Muscle of arm (tissue), 14 donors: ENCODE data around the gene WWP2. TPM values are rescaled to one million over a fixed set of nuclear protein-coding genes. Genes with fewer than 3 reads are reported as not detected.
"Not testable (repeated sequence)": the region's sequence is repeated elsewhere in the genome, so short reads cannot be mapped to it uniquely, and the experiment has no call there.

Experiments used
- DNase-seq: peaks from one replicate; pipeline ENCODE4 v3.0.0-alpha.2; 2013
- long read RNA-seq, 11 donors: transcript quantifications; one replicate each; lab custom pipeline, GENCODE V29; 2026
- polyA plus RNA-seq, 12 donors: library from polyadenylated mRNA; unstranded; fragments of 120-200 nt; gene quantifications; one replicate each; pipeline ENCODE4 v1.2.1, GENCODE V29; 2013; ENCODE audit not compliant: insufficient read length in 12 of 12

WWP2 gene
- polyA plus RNA-seq = 10 to 100 TPM in 11 of 12 donors, not detected in 1; 15.0 to 24.2 (median 15.9) TPM
- long read RNA-seq, donor 1, partial matches to known transcripts = 22 of 24 reads
- long read RNA-seq, donor 1, other reads (novel, unspliced or antisense) = 0 of 24 reads
- long read RNA-seq, donor 2, partial matches to known transcripts = 9 of 9 reads
- long read RNA-seq, donor 2, other reads (novel, unspliced or antisense) = 0 of 9 reads
- long read RNA-seq, donor 3 = 0 reads
- long read RNA-seq, donor 4, full-length matches to known transcripts = 2 of 2 reads
- long read RNA-seq, donor 4, partial matches to known transcripts = 0 of 2 reads
- long read RNA-seq, donor 4, other reads (novel, unspliced or antisense) = 0 of 2 reads
- long read RNA-seq, donor 5 = 0 reads
- long read RNA-seq, donor 6 = 0 reads
- long read RNA-seq, donor 7, partial matches to known transcripts = 0 of 1 reads
- long read RNA-seq, donor 7, other reads (novel, unspliced or antisense) = 0 of 1 reads
- long read RNA-seq, donor 8 = 0 reads
- long read RNA-seq, donor 9, partial matches to known transcripts = 0 of 1 reads
- long read RNA-seq, donor 9, other reads (novel, unspliced or antisense) = 0 of 1 reads
- long read RNA-seq, donor 10, partial matches to known transcripts = 0 of 1 reads
- long read RNA-seq, donor 10, other reads (novel, unspliced or antisense) = 0 of 1 reads
- long read RNA-seq, donor 11, partial matches to known transcripts = 0 of 1 reads
- long read RNA-seq, donor 11, other reads (novel, unspliced or antisense) = 0 of 1 reads

GRCh38 chr16:69761983-69762813, at the start of gene WWP2:
WWP2 (plus strand) TSS chr16:69762332; CDS start chr16:69787011, 24,679 bp downstream.
- DNase-seq = peak; percentile 72

DNA sequence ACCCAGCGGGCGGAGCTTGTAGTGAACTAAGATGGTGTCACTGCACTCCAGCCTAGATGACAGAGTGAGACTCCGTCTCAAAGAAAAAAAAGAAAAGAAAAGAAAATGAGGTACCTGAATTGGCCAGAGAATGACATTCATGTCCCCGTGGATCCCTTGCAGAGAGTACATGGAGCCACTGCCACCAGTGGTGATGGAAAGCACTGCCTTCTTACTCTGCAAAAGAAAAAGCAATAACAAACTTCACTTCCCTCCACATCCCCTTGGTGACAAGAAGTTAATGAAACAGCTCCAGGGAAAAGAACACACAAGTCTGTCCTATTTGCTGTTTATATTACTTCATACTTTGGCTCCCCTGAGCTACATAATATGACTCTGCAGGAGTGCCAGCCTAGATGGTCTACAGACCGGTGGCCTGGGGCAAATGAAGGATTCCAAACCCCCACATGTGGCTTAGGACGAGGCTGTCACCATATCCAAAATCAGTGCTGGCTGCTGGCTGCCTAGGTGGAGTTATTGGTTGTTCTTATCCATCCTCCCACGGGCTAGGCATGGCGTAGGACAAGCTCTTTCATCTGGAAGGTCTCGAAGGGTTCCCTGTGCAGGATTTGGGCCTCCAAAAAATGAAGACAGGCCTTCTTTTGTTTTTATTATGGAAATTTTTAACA, 49.1 kb upstream of the WWP2 start:
- no peak for DNase-seq

DNA sequence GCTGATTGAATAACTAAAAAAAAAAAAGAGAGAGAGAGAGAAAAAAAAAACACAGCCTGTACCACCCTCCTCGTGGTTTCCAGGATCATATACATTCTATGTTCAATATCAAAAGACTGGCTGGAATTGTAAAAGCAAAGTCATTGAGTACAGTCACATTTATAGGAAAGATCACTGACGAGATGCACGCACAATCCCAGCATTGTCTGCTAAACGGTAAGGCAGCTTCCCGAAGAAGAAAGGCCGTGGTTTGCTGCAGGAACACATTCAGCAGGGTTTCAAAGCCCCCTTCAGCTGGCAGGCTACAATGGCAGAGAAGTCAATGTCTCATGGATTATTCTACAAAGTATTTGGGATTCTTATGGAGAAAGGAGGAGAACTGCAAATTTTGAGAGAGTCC, 45.1 kb upstream of the WWP2 start:
- no peak for DNase-seq

- no peak for DNase-seq
Measured at GRCh38 chr16:69718111-69718764, 43.9 kb upstream of the WWP2 start.

DNA sequence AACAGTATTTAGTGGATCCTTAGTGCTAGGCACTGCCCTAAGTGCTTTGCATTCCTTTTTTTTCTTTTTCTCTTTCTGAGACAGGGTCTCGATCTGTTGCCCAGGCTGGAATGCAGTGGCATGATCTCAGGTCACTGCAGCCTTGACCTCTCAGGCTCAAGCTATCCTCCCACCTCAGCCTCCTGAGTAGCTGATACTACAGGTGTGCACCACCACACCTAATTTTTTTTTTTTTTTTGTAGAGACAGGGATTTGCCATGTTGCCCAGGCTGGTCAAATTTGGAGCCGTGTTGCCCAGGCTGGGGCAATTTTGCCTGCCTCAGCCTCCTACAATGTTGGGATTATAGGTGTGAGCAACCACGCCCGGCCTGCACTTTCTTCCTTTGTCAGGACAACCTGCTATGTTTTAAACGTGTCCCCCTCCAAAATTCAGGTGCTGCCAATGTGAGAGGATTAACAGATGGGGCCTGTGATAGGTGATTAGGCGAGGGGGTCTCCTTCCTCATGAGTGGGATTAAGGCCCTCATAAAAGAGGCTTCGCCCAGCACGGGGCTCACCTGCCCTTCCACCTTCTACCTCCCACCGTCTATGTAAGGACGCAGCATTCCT, 41.2 kb upstream of the WWP2 start:
- no peak for DNase-seq

GRCh38 chr16:69721441-69721957, 40.6 kb upstream of the WWP2 start:
- DNase-seq = no peak

- no peak for DNase-seq
Measured at GRCh38 chr16:69724414-69724873, 37.7 kb upstream of the WWP2 start.

DNA sequence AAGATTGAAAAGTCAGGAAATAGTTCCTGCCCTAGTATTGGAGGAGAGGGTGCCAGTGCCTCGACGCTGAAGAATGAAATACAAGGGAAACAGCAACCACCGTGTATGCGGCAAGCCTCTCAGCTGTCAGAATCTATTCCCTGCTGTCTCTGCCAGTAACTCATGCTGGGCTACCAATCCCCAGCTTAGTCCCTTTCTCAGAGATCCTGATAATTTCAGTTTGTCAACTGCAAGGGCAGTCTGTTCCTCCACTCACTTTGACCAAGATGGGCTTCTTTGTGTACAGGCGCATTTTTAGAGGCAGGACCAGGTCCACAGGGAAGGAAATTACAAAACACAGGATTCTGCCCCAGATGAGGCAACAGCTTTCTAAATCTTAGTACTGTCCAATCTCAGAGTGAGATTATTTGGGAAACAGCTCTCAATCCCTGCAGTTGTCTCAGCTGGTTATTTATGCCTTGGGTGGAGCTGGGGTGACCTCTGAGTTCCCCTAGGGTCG, 37.1 kb upstream of the WWP2 start:
- DNase-seq = no peak

GRCh38 chr16:69725480-69726312, 36.4 kb upstream of the WWP2 start:
- DNase-seq = no peak

DNA sequence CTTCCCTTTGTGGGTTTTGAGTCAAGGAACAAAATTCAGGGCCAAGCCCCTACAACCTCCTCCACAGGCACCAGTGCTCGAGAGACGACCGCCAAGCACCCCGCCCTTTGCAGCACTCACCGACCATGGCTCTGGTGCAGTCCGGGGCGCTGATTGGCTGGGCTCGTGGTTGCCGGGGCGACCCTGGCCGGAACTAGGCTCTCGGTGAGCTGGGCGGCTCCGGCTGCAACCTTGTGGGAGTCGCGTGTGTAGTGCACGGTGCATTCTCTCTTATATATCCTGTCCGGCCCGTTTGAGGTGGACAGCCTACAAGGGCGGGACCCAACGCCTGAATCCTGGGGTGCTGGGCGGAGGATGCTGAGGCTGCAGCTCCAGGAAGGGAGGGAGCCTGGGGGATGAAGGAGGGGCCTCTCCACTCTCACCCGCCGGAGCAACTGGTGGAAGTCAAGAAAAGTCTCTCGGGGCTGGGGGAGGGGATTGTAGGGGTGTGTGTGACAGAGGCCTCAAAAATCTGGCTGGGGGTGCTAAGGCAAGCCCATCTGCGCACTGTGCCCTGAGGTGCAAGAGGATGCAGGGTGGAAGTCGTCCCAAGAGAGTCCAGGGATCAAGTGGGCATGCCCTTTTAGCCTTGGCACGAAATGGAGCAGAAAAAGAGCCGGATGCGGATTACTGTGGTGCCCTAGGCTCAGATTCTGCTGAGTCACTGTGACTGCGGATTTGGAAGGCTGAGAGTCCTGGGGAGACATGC, 35.6 kb upstream of the WWP2 start, which contains the start of gene NQO1:
Gene NQO1, minus strand, starts transcription at position 248 of the 748 bp plus-strand sequence. Its CDS starts 121 bp downstream, at position 127.
- peak; percentile 78 for DNase-seq

GRCh38 chr16:69727916-69728270, 34.2 kb upstream of the WWP2 start:
- DNase-seq = no peak

DNA sequence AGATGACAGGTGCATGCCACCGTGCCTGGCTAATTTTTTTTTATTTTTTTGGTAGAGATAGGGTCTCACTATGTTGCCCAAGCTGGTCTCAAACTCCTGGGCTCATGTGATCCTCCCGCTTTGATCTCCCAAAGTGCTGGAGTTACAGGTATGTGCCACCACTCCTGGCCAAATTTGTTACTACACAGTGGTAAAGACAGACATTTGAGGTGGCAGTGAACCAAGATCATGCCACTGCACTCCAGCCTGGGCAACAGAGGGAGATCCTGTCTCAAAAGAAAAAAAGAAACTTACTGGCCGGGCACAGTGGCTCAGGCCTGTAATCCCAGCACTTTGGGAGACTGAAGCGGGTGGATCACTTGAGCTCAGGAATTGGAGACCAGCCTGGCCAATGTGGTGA, 33.1 kb upstream of the WWP2 start:
- DNase-seq = not testable (repeated sequence)

DNA sequence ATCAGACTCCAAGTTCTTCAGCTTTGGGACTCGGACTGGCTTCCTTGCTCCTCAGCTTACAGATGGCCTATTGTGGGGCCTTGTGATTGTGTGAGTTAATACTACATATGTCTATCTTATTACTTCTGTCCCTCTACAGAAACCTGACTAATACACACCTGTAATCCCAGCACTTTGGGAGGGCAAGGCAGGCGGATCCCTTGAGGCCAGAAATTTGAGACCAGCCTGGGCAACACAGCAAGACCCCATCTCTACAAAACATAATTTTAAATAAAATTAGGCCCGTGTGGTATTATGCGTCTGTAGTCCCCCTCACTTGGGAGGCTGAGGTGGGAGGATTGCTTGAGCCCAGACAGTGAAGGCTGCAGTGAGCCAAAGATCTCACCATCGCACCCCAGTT, 30.9 kb upstream of the WWP2 start:
- not testable (repeated sequence) for DNase-seq

DNA sequence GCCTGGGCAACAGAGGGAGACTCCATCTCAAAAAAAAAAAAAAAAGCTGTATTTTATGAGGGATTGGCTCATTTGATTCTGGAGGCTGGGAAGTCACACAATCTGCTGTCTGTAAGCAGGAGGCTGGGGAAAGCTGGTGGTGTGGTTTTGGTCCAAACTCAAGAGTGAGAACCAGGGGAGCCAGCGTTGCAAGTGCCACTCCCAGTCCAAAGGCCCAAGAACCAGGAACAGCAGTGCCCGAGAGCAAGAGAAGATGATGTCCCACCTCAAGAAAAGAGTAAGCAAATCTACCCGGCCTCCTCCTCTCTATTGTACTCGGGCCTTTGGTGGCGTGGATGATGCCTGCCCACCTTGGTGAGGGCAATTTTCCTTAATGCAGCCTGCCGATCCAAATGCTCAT, 30.0 kb upstream of the WWP2 start:
- DNase-seq = no peak

DNA sequence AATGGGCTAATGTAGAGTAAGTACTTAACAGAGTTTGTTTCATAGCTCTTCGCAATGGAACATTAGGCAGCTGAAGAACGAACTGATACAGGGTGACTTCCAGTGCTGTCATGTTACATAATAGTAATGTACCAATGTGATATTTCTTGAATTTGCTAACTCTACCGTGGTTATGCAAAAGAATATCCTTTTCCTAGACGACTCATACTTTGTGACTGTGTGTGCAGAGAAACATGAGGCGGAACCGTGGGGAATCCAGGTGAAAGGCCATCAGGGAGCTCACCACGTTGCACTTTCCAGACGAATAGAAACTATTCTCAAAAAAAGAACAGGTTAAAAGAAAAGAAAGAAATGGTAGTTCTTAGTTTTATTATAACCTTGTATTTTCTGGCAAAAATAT, 20.6 kb upstream of the WWP2 start:
- no peak for DNase-seq

DNA sequence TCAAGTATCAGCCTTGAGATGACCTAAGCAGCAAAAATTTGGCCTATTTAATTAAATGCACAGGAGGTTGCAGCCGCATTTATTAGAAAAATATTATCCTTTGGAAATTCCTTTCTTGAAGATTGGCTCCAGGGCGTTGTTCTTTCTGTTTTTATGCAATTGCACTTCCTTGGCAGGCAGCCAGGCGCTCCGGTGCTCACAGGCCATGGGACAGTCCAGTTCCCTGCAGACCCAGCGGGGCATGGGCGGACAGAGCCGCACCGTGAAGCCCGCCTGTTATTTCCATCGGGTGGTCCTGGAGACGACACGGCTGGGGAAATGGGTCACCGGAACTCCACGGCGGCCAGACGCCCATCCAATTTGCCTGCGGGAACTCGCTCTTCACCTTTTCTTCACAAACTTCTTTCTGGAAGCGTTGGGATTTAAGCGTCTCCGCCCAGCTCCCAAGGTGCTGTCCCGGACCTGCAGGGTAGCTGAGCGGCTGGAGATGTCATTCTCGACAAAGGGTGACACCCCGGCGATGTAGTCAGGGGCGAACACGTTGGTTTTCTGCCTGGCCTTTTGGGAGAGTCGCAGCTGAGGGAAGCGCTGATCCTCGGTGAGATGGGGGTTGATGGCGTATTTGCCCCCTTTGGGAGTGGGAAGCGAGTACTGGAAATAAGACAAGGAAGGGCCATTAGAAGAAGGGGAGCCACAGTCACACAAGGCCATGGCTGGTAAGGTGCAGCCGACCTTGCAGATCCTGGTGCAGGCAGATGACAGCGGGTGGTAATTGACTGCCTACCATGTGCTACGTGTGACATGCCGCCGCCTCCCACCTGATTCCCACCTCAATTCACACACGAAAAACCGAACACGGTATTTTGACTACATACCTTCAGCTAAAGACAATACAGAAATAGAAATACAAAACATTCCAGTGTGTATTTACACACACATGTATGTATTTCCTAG, 19.9 kb upstream of the WWP2 start:
- peak; percentile 36 for DNase-seq
